ENCODE results near the gene FBXL13.

- TF ChIP-seq, protein P1, sequence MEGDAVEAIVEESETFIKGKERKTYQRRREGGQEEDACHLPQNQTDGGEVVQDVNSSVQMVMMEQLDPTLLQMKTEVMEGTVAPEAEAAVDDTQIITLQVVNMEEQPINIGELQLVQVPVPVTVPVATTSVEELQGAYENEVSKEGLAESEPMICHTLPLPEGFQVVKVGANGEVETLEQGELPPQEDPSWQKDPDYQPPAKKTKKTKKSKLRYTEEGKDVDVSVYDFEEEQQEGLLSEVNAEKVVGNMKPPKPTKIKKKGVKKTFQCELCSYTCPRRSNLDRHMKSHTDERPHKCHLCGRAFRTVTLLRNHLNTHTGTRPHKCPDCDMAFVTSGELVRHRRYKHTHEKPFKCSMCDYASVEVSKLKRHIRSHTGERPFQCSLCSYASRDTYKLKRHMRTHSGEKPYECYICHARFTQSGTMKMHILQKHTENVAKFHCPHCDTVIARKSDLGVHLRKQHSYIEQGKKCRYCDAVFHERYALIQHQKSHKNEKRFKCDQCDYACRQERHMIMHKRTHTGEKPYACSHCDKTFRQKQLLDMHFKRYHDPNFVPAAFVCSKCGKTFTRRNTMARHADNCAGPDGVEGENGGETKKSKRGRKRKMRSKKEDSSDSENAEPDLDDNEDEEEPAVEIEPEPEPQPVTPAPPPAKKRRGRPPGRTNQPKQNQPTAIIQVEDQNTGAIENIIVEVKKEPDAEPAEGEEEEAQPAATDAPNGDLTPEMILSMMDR (conservative IDR thresholded peaks at IDR 0.05 in 1 of 2, IDR thresholded peaks at IDR 0.05 in 1 of 2; ENCODE audit: extremely low read depth in 1 of 2, insufficient read depth in 1 of 2, low read depth in 1 of 2, low read length in 2 of 2) = no peak
- no peak for TF ChIP-seq EZH2 (IDR thresholded peaks at IDR 0.05; ENCODE audit: borderline replicate concordance, low read length)
Measured at GRCh38 chr7:103116511-103116910, 41.9 kb upstream of the FBXL13 start.

Measured in mammary epithelial cell (primary cell).